DOHH2 (cell line): Measurements from ENCODE around the gene MAP2K6.

Experiments used
- CTCF ChIP-seq: fragments of 200-600 bp; sonication (generic); IDR thresholded peaks from one replicate; pipeline ENCODE4 v1.5.1; 2014; ENCODE audit warnings: antibody characterized with exemption, mild to moderate bottlenecking, low read depth, low read length; ENCODE audit not compliant: poor library complexity, severe bottlenecking
- EZH2phosphoT487 ChIP-seq: fragments of 200-600 bp; sonication (generic); IDR thresholded peaks from 2 replicates; pipeline ENCODE4 v1.6.1; 2017; ENCODE audit warnings: borderline replicate concordance, mild to moderate bottlenecking, antibody characterized with exemption, low read length, moderate library complexity, mixed read lengths

DNA sequence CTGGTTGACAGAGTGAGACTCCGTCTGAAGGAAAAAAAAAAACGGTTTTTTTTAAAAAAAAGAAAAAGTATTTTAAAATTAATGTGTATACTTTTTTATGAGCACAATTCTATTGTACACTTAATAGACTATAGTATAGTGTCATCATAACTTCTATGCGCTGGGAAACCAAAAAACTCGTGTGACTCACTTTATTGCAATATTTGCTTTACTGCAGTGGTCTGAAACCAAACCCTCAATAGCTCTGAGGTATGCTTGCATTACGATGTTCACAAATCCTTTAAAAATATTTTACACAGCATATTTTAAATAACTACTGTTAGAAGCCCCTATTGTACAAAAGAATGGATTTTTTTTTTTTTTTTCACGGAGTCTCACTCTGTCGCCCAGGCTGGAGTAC lies 12.4 kb upstream of the MAP2K6 start:
- no peak for TF ChIP-seq CTCF
- no peak for TF ChIP-seq EZH2phosphoT487
